GM23338 (cell line): Measurements from ENCODE around the gene ZFHX3. TPM values are rescaled to one million over a fixed set of nuclear protein-coding genes. Genes with fewer than 3 reads are reported as not detected.

ENCODE experiments used
- ATAC-seq: fragments of 200-7000 bp; cut with Tn5 transposase; 3 replicates; pipeline ENCODE4 v1.9.1; 2020
- DNase-seq: peaks from one replicate; pipeline ENCODE4 v3.0.0-alpha.2; 2015; ENCODE audit warnings: low spot score
- H2AFZ ChIP-seq: fragments of 200-600 bp; sonication (generic); 2 replicates; pipeline ENCODE4 v1.8.0; 2016; ENCODE audit warnings: antibody characterized with exemption, mild to moderate bottlenecking, moderate library complexity
- H3F3A ChIP-seq: fragments of 200-600 bp; sonication (generic); replicated peaks from 2 replicates; pipeline ENCODE4 v1.8.0; 2017; ENCODE audit warnings: antibody characterized with exemption, mixed run types, low read depth
- H3K27ac ChIP-seq: fragments of 200-600 bp; sonication (generic); 2 replicates; pipeline ENCODE4 v1.6.1; 2016; ENCODE audit warnings: low read depth
- H3K27me3 ChIP-seq: fragments of 200-600 bp; sonication (generic); 2 replicates; pipeline ENCODE4 v1.8.0; 2016; ENCODE audit warnings: mild to moderate bottlenecking, mixed run types, moderate library complexity; ENCODE audit not compliant: insufficient read depth
- H3K36me3 ChIP-seq: fragments of 200-600 bp; sonication (generic); 2 replicates; pipeline ENCODE4 v1.8.0; 2016; ENCODE audit warnings: mild to moderate bottlenecking; ENCODE audit not compliant: insufficient read depth
- H3K4me1 ChIP-seq: fragments of 200-600 bp; sonication (generic); 2 replicates; pipeline ENCODE4 v1.8.0; 2016; ENCODE audit warnings: mild to moderate bottlenecking, moderate library complexity; ENCODE audit not compliant: insufficient read depth
- H3K4me2 ChIP-seq: fragments of 200-600 bp; sonication (generic); 2 replicates; pipeline ENCODE4 v1.7.1; 2017; ENCODE audit warnings: mixed run types
- H3K4me3 ChIP-seq: fragments of 200-600 bp; sonication (generic); 2 replicates; pipeline ENCODE4 v1.6.1; 2016; ENCODE audit warnings: mixed run types
- H3K79me2 ChIP-seq: fragments of 200-600 bp; sonication (generic); replicated peaks from 2 replicates; pipeline ENCODE4 v1.8.0; 2017; ENCODE audit warnings: mild to moderate bottlenecking; ENCODE audit not compliant: insufficient read depth
- H3K9me2 ChIP-seq: fragments of 200-600 bp; sonication (generic); 2 replicates; pipeline ENCODE4 v1.8.0; 2017; ENCODE audit not compliant: insufficient read depth
- H4K20me1 ChIP-seq: fragments of 200-600 bp; sonication (generic); replicated peaks from 2 replicates; pipeline ENCODE4 v1.8.0; 2017; ENCODE audit warnings: mild to moderate bottlenecking; ENCODE audit not compliant: insufficient read depth
- H3K27ac Mint-ChIP-seq: 2 replicates; pipeline ENCODE4 v1.8.0; 2020; ENCODE audit warnings: inconsistent platforms, mild to moderate bottlenecking, moderate library complexity, mixed read lengths
- H3K27me3 Mint-ChIP-seq: 3 replicates; pipeline ENCODE4 v1.8.0; 2022; ENCODE audit warnings: low read depth, mild to moderate bottlenecking, moderate library complexity, mixed read lengths, inconsistent platforms; ENCODE audit not compliant: insufficient read depth, poor library complexity
- H3K36me3 Mint-ChIP-seq: 3 replicates; pipeline ENCODE4 v1.8.0; 2021; ENCODE audit warnings: low read depth, mild to moderate bottlenecking, inconsistent platforms, moderate library complexity, mixed read lengths
- H3K4me1 Mint-ChIP-seq: 3 replicates; pipeline ENCODE4 v1.8.0; 2020; ENCODE audit warnings: mild to moderate bottlenecking, inconsistent platforms, mixed read lengths
- H3K4me3 Mint-ChIP-seq: 3 replicates; pipeline ENCODE4 v1.8.0; 2021; ENCODE audit warnings: moderate library complexity, mild to moderate bottlenecking, inconsistent platforms, mixed read lengths
- H3K9me3 Mint-ChIP-seq: 3 replicates; pipeline ENCODE4 v1.8.0; 2020; ENCODE audit warnings: moderate library complexity, mild to moderate bottlenecking, inconsistent platforms, mixed read lengths
- CREB1 ChIP-seq: fragments of 250-450 bp; sonication (Bioruptor Pico); IDR thresholded peaks from 2 replicates; pipeline ENCODE4 v1.5.0; 2020; ENCODE audit warnings: low read depth, mild to moderate bottlenecking, moderate library complexity
- EZH2 ChIP-seq: fragments of 200-600 bp; sonication (generic); IDR thresholded peaks from one replicate; pipeline ENCODE4 v1.8.0; 2017; ENCODE audit warnings: antibody characterized with exemption, mild to moderate bottlenecking, low read depth; ENCODE audit not compliant: unreplicated experiment
- EZH2phosphoT487 ChIP-seq: fragments of 200-600 bp; sonication (generic); IDR thresholded peaks from one replicate; pipeline ENCODE4 v1.8.1; 2018; ENCODE audit warnings: antibody characterized with exemption; ENCODE audit not compliant: unreplicated experiment
- JUNB ChIP-seq: IDR thresholded peaks from one replicate; pipeline ENCODE4 v1.6.1; 2016; ENCODE audit warnings: antibody characterized with exemption; ENCODE audit not compliant: unreplicated experiment
- NANOG ChIP-seq: IDR thresholded peaks from 2 replicates; pipeline ENCODE4 v1.6.1; 2016; ENCODE audit warnings: antibody characterized with exemption, borderline replicate concordance
- POLR2AphosphoS5 ChIP-seq: IDR thresholded peaks from 2 replicates; pipeline ENCODE4 v1.6.1; 2016; ENCODE audit warnings: antibody characterized with exemption, low read depth
- STAT1 ChIP-seq: IDR thresholded peaks from one replicate; pipeline ENCODE4 v1.6.1; 2016; ENCODE audit warnings: antibody characterized with exemption; ENCODE audit not compliant: unreplicated experiment
- ZNF114 ChIP-seq: fragments of 250-450 bp; sonication (Bioruptor Pico); IDR thresholded peaks from 2 replicates; pipeline ENCODE4 v1.5.0; 2020; ENCODE audit warnings: mild to moderate bottlenecking, moderate library complexity
- ZNF331 ChIP-seq: fragments of 250-450 bp; sonication (Bioruptor Pico); IDR thresholded peaks from 2 replicates; pipeline ENCODE4 v1.5.0; 2020; ENCODE audit warnings: low read depth, mild to moderate bottlenecking, moderate library complexity
- polyA plus RNA-seq: library from polyadenylated mRNA; unstranded; fragments of >200 nt; fragmentation: Nextera tagmentation; extraction: Ambion mirVana; gene quantifications from 2 replicates; pipeline ENCODE4 v1.2.1, GENCODE V29; 2016
- total RNA-seq: library from RNA; depleted of rRNA; stranded (reverse); fragments of >200 nt; shearing (Covaris generic); gene quantifications from 2 replicates; pipeline ENCODE4 v1.2.3, GENCODE V29; 2014
- TF ChIP-seq, protein P1 (sequence below): IDR thresholded peaks from one replicate; pipeline ENCODE4 v1.6.1; 2018; ENCODE audit warnings: antibody characterized with exemption; ENCODE audit not compliant: unreplicated experiment
- TF ChIP-seq, protein P2 (sequence below): fragments of 250-450 bp; sonication (Bioruptor Pico); IDR thresholded peaks from 2 replicates; pipeline ENCODE4 v1.5.0; 2020; ENCODE audit warnings: mild to moderate bottlenecking, moderate library complexity

The ZFHX3 gene
- total and polyA plus RNA-seq, 2 experiments from 2014 or later: 1.0 to 1.5 TPM

DNA sequence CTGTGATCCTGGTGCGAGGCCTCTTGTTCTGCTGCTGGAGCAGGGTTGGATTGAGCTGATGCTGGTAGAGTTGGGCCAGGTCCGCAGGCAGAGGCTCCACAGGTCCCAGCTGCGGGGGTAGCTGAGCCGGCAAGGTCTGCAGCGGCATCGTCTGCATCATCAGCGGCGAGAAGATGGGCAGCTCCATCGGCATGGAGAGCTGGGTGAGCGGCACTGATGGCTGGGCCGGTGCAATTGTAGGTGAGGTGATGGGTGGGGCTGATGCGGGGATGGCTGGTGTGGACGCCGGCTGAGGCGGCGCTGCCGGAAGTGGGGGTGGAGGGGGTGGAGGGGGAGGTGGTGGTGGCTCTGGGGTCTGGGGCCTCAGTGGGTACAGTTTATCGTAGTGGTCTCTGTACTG lies 251.7 kb downstream of the ZFHX3 start:
- Histone ChIP-seq H3K79me2 (no peaks in the 10 kb centered on the region), H3K4me1 (no peaks in the 10 kb centered on the region), H3K9me2 (no peaks in the 10 kb centered on the region; the same call in 1 of the 2 replicates), H3K27ac (no peak overlapping the region), H3F3A (no peaks in the 10 kb centered on the region), H3K4me2 (no peak overlapping the region), H2AFZ (no peak overlapping the region), H4K20me1 (no peaks in the 10 kb centered on the region), H3K27me3 (no peaks in the 10 kb centered on the region), H3K4me3 (no peak overlapping the region), H3K36me3 (no peaks in the 10 kb centered on the region)
- no peaks in the 10 kb centered on the region for H3K9me3 Mint-ChIP-seq
- no peaks in the 10 kb centered on the region for H3K36me3 Mint-ChIP-seq
- no peak overlapping the region for H3K4me3 Mint-ChIP-seq
- no peak for DNase-seq
- H3K27me3 Mint-ChIP-seq: peaks cover 1% of the 10 kb centered on the region
- H3K4me1 Mint-ChIP-seq: peaks cover 2% of the 10 kb centered on the region; the same call in 1 of the 3 replicates
- TF ChIP-seq EZH2phosphoT487 (no peak), EZH2 (no peak), STAT1 (no peak)
- no peak overlapping the region for H3K27ac Mint-ChIP-seq
- no peak for ATAC-seq

DNA sequence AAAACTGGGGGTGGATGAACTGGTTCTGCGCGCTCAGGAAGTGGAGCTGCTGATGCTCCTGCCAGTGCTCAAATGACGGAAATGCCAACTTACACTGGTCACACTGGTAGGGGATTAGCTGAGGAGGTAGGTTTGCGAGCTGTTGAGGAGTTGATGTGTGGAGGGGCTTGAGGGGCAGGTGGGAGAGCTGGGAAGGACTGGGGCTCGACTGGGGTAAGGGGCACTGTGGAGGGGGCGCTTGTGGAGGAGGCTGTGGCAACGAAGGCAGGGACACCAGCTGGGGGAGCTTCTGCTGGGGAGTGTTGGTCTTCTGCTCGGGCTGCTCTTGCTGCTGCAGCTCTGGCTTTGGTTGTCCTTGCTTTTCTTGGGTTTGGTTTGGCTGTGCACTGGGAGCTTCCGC lies 252.9 kb downstream of the ZFHX3 start:
- no peak for ATAC-seq
- TF ChIP-seq, protein P1, sequence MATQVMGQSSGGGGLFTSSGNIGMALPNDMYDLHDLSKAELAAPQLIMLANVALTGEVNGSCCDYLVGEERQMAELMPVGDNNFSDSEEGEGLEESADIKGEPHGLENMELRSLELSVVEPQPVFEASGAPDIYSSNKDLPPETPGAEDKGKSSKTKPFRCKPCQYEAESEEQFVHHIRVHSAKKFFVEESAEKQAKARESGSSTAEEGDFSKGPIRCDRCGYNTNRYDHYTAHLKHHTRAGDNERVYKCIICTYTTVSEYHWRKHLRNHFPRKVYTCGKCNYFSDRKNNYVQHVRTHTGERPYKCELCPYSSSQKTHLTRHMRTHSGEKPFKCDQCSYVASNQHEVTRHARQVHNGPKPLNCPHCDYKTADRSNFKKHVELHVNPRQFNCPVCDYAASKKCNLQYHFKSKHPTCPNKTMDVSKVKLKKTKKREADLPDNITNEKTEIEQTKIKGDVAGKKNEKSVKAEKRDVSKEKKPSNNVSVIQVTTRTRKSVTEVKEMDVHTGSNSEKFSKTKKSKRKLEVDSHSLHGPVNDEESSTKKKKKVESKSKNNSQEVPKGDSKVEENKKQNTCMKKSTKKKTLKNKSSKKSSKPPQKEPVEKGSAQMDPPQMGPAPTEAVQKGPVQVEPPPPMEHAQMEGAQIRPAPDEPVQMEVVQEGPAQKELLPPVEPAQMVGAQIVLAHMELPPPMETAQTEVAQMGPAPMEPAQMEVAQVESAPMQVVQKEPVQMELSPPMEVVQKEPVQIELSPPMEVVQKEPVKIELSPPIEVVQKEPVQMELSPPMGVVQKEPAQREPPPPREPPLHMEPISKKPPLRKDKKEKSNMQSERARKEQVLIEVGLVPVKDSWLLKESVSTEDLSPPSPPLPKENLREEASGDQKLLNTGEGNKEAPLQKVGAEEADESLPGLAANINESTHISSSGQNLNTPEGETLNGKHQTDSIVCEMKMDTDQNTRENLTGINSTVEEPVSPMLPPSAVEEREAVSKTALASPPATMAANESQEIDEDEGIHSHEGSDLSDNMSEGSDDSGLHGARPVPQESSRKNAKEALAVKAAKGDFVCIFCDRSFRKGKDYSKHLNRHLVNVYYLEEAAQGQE: no peak
- no peak for TF ChIP-seq NANOG
- TF ChIP-seq EZH2phosphoT487: no peak
- TF ChIP-seq JUNB: no peak
- no peak for TF ChIP-seq ZNF114
- TF ChIP-seq EZH2: no peak
- no peak for TF ChIP-seq ZNF331
- TF ChIP-seq, protein P2, sequence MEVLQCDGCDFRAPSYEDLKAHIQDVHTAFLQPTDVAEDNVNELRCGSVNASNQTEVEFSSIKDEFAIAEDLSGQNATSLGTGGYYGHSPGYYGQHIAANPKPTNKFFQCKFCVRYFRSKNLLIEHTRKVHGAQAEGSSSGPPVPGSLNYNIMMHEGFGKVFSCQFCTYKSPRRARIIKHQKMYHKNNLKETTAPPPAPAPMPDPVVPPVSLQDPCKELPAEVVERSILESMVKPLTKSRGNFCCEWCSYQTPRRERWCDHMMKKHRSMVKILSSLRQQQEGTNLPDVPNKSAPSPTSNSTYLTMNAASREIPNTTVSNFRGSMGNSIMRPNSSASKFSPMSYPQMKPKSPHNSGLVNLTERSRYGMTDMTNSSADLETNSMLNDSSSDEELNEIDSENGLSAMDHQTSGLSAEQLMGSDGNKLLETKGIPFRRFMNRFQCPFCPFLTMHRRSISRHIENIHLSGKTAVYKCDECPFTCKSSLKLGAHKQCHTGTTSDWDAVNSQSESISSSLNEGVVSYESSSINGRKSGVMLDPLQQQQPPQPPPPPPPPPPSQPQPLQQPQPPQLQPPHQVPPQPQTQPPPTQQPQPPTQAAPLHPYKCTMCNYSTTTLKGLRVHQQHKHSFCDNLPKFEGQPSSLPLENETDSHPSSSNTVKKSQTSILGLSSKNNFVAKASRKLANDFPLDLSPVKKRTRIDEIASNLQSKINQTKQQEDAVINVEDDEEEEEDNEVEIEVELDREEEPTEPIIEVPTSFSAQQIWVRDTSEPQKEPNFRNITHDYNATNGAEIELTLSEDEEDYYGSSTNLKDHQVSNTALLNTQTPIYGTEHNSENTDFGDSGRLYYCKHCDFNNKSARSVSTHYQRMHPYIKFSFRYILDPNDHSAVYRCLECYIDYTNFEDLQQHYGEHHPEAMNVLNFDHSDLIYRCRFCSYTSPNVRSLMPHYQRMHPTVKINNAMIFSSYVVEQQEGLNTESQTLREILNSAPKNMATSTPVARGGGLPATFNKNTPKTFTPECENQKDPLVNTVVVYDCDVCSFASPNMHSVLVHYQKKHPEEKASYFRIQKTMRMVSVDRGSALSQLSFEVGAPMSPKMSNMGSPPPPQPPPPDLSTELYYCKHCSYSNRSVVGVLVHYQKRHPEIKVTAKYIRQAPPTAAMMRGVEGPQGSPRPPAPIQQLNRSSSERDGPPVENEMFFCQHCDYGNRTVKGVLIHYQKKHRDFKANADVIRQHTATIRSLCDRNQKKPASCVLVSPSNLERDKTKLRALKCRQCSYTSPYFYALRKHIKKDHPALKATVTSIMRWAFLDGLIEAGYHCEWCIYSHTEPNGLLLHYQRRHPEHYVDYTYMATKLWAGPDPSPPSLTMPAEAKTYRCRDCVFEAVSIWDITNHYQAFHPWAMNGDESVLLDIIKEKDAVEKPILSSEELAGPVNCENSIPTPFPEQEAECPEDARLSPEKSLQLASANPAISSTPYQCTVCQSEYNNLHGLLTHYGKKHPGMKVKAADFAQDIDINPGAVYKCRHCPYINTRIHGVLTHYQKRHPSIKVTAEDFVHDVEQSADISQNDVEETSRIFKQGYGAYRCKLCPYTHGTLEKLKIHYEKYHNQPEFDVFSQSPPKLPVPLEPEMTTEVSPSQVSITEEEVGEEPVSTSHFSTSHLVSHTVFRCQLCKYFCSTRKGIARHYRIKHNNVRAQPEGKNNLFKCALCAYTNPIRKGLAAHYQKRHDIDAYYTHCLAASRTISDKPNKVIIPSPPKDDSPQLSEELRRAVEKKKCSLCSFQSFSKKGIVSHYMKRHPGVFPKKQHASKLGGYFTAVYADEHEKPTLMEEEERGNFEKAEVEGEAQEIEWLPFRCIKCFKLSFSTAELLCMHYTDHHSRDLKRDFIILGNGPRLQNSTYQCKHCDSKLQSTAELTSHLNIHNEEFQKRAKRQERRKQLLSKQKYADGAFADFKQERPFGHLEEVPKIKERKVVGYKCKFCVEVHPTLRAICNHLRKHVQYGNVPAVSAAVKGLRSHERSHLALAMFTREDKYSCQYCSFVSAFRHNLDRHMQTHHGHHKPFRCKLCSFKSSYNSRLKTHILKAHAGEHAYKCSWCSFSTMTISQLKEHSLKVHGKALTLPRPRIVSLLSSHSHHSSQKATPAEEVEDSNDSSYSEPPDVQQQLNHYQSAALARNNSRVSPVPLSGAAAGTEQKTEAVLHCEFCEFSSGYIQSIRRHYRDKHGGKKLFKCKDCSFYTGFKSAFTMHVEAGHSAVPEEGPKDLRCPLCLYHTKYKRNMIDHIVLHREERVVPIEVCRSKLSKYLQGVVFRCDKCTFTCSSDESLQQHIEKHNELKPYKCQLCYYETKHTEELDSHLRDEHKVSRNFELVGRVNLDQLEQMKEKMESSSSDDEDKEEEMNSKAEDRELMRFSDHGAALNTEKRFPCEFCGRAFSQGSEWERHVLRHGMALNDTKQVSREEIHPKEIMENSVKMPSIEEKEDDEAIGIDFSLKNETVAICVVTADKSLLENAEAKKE (CRISPR knock-in tag): no peak
- TF ChIP-seq POLR2AphosphoS5: no peak
- TF ChIP-seq CREB1 (CRISPR knock-in tag): no peak

More for the DNA sequence above, 252.9 kb downstream of the ZFHX3 start:
- H3K79me2 ChIP-seq: no peaks in the 10 kb centered on the region
- no peaks in the 10 kb centered on the region for H3K27me3 ChIP-seq
- DNase-seq: no peak
- H3K27ac ChIP-seq: no peak overlapping the region
- peaks cover 1% of the 10 kb centered on the region for H3K27me3 Mint-ChIP-seq
- no peaks in the 10 kb centered on the region for H3K36me3 Mint-ChIP-seq
- H3K27ac Mint-ChIP-seq: no peak overlapping the region
- H4K20me1 ChIP-seq: no peaks in the 10 kb centered on the region
- H3K4me2 ChIP-seq: no peak overlapping the region
- H3K4me1 Mint-ChIP-seq: no peaks in the 10 kb centered on the region; the same call in 2 of the 3 replicates
- no peaks in the 10 kb centered on the region; the same call in 1 of the 2 replicates for H3K9me2 ChIP-seq
- no peaks in the 10 kb centered on the region for H3K36me3 ChIP-seq
- H3K4me3 ChIP-seq: no peak overlapping the region
- H3K4me1 ChIP-seq: no peaks in the 10 kb centered on the region
- H3F3A ChIP-seq: no peaks in the 10 kb centered on the region
- no peak overlapping the region for H3K4me3 Mint-ChIP-seq
- no peak overlapping the region for H2AFZ ChIP-seq
- H3K9me3 Mint-ChIP-seq: no peaks in the 10 kb centered on the region
